BLaER1 treated with 17β-estradiol and CSF1 and Interleukin-3, amounts not matched to agents 10 nM and 100 nM (cell line): ENCODE results near the gene YBX1.
"Not testable (repeated sequence)": the region's sequence is repeated elsewhere in the genome, so short reads cannot be mapped to it uniquely, and the experiment has no call there.

Source experiments
- H3K27ac ChIP-seq, 11 experiments: shearing (Covaris generic); formaldehyde crosslinking; 2 replicates each; pipeline ENCODE4 v1.8.1; 2022
- H3K27me3 ChIP-seq, 11 experiments: shearing (Covaris generic); formaldehyde crosslinking; 2 replicates each; pipeline ENCODE4 v1.8.1; 2022
- H3K36me3 ChIP-seq, 11 experiments: shearing (Covaris generic); formaldehyde crosslinking; 2 replicates each; pipeline ENCODE4 v1.8.1; 2022
- H3K4me1 ChIP-seq, 10 experiments: shearing (Covaris generic); formaldehyde crosslinking; 2 replicates each; pipeline ENCODE4 v1.8.1; 2022
- H3K4me2 ChIP-seq, 11 experiments: shearing (Covaris generic); formaldehyde crosslinking; 2 replicates each; pipeline ENCODE4 v1.8.1; 2022
- H3K4me3 ChIP-seq, 10 experiments: shearing (Covaris generic); formaldehyde crosslinking; 2 replicates each; pipeline ENCODE4 v1.8.1; 2022
- H3K9ac ChIP-seq, 11 experiments: shearing (Covaris generic); formaldehyde crosslinking; 2 replicates each; pipeline ENCODE4 v1.8.1; 2022
- H3K9me3 ChIP-seq, 11 experiments: shearing (Covaris generic); formaldehyde crosslinking; replicated peaks in 1 of 11; 2 replicates each; pipeline ENCODE4 v1.8.1; 2022
- H4K20me1 ChIP-seq, 11 experiments: shearing (Covaris generic); formaldehyde crosslinking; 2 replicates each; pipeline ENCODE4 v1.8.1; 2022
- Cebpa-rat ChIP-seq, 11 experiments: shearing (Covaris generic); IDR thresholded peaks; 2 replicates each; pipeline ENCODE4 v1.8.1; 2022

YBX1 gene

DNA sequence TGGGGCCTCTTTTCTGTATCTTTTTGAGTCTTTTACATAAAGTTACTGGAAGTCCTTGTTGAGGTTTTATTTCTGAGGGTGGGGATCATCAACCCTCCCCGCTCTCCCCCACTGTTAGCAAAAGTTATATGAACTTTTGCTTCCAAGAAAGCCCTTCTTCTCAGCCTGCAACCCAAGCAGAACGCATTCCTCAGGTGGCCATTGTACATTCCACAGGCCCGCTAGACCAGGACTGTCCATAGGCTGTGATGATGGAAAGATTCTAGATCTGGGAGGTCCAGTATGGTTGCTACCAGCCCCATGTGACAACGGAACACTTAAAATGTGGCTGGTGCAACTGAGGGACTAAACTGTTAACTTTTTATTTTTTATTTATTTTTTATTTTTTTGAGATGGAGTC is 11.8 kb upstream of the YBX1 start:
- Histone ChIP-seq H3K4me2 (no peak overlapping the region), H3K27ac (no peak overlapping the region), H3K4me1 (peaks cover 0 to 5% (median 0%) of the 10 kb centered on the region in 10 experiments; a peak in 2 of 20 replicates), H3K36me3 (peaks cover 90 to 100% (median 99%) of the 10 kb centered on the region in 11 experiments), H3K27me3 (no peaks in the 10 kb centered on the region), H3K9me3 (no peaks in the 10 kb centered on the region), H3K9ac (no peak overlapping the region), H3K4me3 (no peak overlapping the region), H4K20me1 (0 out of 22 replicates have a peak, but pooled peaks cover 0 to 23% (median 0%) of the 10 kb centered on the region in 11 experiments)
- no peak for TF ChIP-seq Cebpa-rat (IDR thresholded peaks at IDR 0.05)

DNA sequence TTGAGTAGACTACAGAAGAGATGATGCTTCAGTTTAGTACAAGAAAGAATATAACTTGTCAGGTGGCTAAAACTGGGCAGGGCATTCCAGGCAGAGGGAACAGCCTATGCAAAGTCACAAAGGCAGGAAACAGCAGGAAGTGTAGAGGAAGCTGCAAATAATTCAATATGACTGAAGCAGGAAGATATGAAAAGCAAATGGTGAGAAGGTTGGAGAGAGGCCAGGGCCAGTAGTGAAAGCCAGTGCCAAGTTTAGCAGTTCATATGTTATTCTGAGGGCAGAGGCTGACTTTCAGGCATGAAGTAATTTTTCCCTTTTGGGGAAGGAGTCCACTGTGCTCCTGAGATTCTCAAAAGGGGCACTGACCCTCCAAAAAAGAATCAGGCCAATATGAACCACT is 8.0 kb upstream of the YBX1 start:
- Histone ChIP-seq H3K27ac (no peak overlapping the region), H3K9ac (no peak overlapping the region), H3K4me3 (no peak overlapping the region), H3K27me3 (no peaks in the 10 kb centered on the region), H3K36me3 (peaks cover 62 to 90% (median 81%) of the 10 kb centered on the region in 11 experiments), H4K20me1 (peaks cover 0 to 4% (median 0%) of the 10 kb centered on the region in 11 experiments; a peak in 1 of 22 replicates), H3K4me1 (peaks cover 0 to 9% (median 3%) of the 10 kb centered on the region in 10 experiments; a peak in 8 of 20 replicates), H3K9me3 (no peaks in the 10 kb centered on the region), H3K4me2 (no peak overlapping the region)
- no peak for TF ChIP-seq Cebpa-rat (IDR thresholded peaks at IDR 0.05)

DNA sequence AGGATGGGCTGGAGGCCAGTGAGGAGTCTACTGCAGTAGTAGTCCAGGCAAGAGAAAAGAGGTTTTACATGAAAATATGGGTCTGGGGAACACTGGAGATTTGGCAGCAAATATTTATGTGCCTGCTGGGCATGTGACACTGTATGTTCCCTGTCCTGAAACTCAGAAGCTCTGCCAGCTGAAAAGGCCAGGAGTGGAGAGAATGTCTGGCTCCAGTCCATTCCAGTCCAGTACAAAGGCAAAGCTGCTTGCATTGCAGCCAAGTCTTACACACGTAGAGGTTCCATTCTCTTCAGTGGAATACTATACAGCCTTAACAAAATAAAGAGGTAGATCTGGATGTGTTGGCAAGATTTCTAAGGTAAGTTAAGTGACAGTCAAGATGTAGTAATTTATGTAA is 7.5 kb upstream of the YBX1 start:
- Histone ChIP-seq H4K20me1 (peaks cover 0 to 4% (median 0%) of the 10 kb centered on the region in 11 experiments; a peak in 1 of 22 replicates), H3K4me3 (no peak overlapping the region), H3K36me3 (peaks cover 58 to 85% (median 78%) of the 10 kb centered on the region in 11 experiments), H3K4me2 (no peak overlapping the region), H3K4me1 (peaks cover 2 to 14% (median 8%) of the 10 kb centered on the region in 10 experiments; a peak in 15 of 20 replicates), H3K9me3 (no peaks in the 10 kb centered on the region), H3K27ac (no peak overlapping the region), H3K9ac (no peak overlapping the region), H3K27me3 (no peaks in the 10 kb centered on the region)
- no peak for TF ChIP-seq Cebpa-rat (IDR thresholded peaks at IDR 0.05)

DNA sequence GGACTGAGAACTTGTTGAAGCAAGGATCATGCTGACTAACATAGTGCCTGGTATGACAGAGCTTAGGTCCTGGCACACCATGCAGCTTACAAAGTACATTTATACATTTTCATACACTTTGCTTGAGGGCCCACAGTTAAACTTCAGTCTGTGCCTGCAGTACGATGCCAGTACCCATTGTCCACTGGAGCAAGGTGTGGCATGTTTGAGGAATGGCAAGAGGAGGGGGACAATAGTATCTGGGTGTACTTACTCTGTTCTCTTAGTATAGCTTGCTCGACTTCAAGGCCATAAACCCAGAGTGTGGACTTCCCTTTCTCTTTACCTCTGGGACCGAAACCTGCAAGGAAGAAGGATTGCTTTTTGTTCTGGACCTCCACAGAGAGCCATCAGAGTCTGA is 6.8 kb upstream of the YBX1 start:
- Histone ChIP-seq H3K9me3 (no peaks in the 10 kb centered on the region), H3K36me3 (peaks cover 50 to 77% (median 70%) of the 10 kb centered on the region in 11 experiments), H3K4me3 (no peak overlapping the region), H4K20me1 (no peaks in the 10 kb centered on the region; a peak in 1 of 22 replicates), H3K27ac (no peak overlapping the region), H3K27me3 (no peaks in the 10 kb centered on the region), H3K4me2 (no peak overlapping the region), H3K9ac (no peak overlapping the region), H3K4me1 (peaks cover 10 to 22% (median 16%) of the 10 kb centered on the region in 10 experiments)
- TF ChIP-seq Cebpa-rat (IDR thresholded peaks at IDR 0.05), result no peak

DNA sequence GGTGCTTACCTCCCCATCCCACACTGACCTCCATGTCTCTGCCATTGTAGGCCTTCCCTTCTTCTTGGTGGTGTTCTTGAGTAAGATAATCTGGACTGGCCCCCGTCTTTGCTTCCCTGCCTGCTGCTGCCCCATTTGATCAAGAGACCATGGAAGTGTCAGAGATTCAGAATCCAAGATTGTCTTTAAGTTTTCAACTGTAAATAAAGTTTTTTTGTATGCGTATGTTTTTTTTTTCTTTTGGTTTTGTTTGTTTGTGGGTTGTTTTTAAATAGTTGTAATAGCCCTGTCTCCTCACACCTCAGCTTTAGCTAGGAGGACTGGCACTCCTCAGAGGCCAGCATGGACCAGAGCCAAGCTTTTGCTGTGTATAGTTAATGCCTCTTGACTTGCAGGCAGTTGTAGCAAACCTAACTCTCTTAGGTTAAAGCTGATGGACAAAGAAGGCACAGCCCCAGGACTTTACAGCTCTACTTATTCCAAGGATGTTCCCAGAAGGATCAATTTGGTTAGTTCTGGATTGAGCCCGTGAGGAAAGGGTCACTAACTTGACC is 5.6 kb upstream of the YBX1 start:
- Histone ChIP-seq H3K4me1 (peaks cover 18 to 30% (median 24%) of the 10 kb centered on the region in 10 experiments), H4K20me1 (no peaks in the 10 kb centered on the region; a peak in 1 of 22 replicates), H3K27me3 (no peaks in the 10 kb centered on the region), H3K36me3 (peaks cover 40 to 66% (median 59%) of the 10 kb centered on the region in 11 experiments), H3K4me3 (no peak overlapping the region), H3K9me3 (no peaks in the 10 kb centered on the region), H3K27ac (no peak overlapping the region), H3K4me2 (no peak overlapping the region), H3K9ac (no peak overlapping the region)
- no peak for TF ChIP-seq Cebpa-rat (IDR thresholded peaks at IDR 0.05)

DNA sequence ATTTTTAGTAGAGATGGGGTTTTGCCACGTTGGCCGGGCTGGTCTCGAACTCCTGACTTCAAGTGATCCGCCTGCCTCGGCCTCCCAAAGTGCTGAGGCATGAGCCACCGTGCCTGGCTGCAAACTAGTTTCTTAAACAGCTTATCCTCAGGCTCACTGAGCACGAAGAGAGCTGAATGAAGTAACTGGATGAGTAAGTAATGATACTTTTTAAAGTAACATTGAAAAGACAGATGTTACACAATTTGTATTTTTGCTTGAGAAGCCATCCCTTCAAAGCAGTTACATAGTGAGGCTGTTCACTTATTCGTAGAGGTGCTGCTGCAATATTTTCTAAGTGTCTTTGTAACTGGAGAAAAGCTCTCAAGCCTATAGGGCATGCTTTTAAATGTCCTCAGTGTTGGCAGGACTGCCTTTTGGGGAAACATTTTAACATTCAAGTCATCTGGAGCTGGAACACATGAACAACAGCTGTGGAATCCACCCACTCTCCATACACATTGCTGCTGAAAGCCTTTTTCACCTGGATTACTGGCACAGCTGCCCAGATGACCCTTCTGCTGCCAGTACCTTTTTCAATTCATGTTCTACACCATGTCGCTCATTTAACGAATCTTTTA is 2.7 kb upstream of the YBX1 start:
- peaks cover 33 to 53% (median 45%) of the 10 kb centered on the region in 11 experiments for H3K36me3 ChIP-seq
- peak overlapping the region in 10 of 11 experiments; percentile 88 to 97 (median 93); a peak in 15 of 22 replicates for H3K4me2 ChIP-seq
- no peaks in the 10 kb centered on the region for H3K9me3 ChIP-seq
- no peaks in the 10 kb centered on the region for H3K27me3 ChIP-seq
- no peak overlapping the region for H3K4me3 ChIP-seq
- H3K27ac ChIP-seq, result peak overlapping the region in 1 of 11 experiments; percentile 3; a peak in 1 of 22 replicates
- no peak for TF ChIP-seq Cebpa-rat (IDR thresholded peaks at IDR 0.05)
- H3K9ac ChIP-seq, result no peak overlapping the region; a peak in 2 of 22 replicates
- peaks cover 16 to 18% (median 17%) of the 10 kb centered on the region in 11 experiments for H4K20me1 ChIP-seq
- H3K4me1 ChIP-seq, result peaks cover 27 to 36% (median 31%) of the 10 kb centered on the region in 10 experiments

DNA sequence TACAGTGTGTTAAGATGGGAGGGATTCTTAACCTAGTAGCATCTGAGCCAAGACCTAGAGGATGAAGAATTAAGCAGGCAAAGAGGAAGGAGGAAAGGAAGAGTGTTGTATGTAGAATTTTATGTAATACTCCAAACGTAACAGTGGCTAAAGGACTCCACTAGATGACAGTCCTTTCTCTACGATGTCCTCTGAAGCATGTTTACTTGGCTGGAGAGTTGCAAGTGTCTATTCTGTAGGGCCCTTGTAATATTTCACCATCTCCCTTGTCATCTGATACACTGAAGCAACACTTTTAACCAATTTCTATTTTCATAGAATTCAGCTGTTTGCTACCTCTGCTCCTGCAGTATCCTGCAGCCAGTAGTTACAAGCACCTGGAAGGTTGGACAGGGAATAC is 2.2 kb upstream of the YBX1 start:
- H3K27ac ChIP-seq, result no peak overlapping the region; a peak in 1 of 22 replicates
- H3K4me3 ChIP-seq, result peak overlapping the region in 1 of 10 experiments; percentile 95; a peak in 3 of 20 replicates

DNA sequence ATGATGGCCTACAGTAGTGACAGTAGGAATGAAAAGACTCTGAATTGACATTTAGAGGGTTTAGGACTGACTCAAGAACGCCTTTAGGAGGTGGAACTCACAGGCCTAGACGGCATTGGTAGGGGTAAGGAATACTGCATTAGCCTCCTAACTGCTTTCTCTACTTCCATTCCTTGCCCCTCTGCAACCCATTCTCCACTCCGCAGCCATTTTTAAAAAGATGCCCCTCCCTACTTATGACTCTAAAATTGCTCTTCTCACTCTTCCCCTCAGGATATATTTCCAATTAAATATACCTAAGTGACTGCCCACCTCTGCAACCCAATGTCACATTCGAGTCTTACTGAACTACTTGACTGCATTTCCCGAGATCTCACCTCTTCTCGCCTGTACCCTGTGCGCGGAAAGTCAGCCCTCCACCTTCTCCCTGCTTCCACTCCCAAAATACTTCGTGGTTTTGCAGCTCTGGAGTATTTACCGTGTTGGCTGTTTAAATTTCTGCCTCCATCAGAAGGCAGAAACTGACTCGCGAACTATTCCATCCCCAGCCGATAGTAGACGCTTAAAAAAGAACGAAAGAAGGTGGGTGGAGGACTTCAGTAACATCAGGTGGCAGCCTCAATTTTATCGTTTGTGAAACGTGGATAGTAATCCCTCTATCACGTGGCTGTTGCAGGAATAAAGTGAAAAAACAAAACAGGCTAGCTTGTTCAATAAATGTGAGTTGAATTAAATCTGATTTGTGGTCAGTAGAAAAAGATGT is 1.1 kb upstream of the YBX1 start:
- Histone ChIP-seq H3K36me3 (peaks cover 30 to 53% (median 45%) of the 10 kb centered on the region in 11 experiments), H4K20me1 (peaks cover 32 to 35% (median 33%) of the 10 kb centered on the region in 11 experiments), H3K27me3 (no peaks in the 10 kb centered on the region), H3K9ac (peak overlapping the region; percentile 89 to 97 (median 93)), H3K4me3 (peak overlapping the region; percentile 79 to 98 (median 94)), H3K9me3 (no peaks in the 10 kb centered on the region), H3K27ac (peak overlapping the region; percentile 85 to 98 (median 93)), H3K4me2 (peak overlapping the region; percentile 88 to 97 (median 92)), H3K4me1 (peaks cover 42 to 48% (median 46%) of the 10 kb centered on the region in 10 experiments)
- TF ChIP-seq Cebpa-rat (IDR thresholded peaks at IDR 0.05), result no peak

More for the DNA sequence above, 2.2 kb upstream of the YBX1 start:
- no peaks in the 10 kb centered on the region for H3K27me3 ChIP-seq
- peak overlapping the region; percentile 88 to 97 (median 92) for H3K4me2 ChIP-seq
- H3K4me1 ChIP-seq, result peaks cover 33 to 41% (median 36%) of the 10 kb centered on the region in 10 experiments
- H3K9me3 ChIP-seq, result no peaks in the 10 kb centered on the region
- peaks cover 32 to 53% (median 45%) of the 10 kb centered on the region in 11 experiments for H3K36me3 ChIP-seq
- H3K9ac ChIP-seq, result peak overlapping the region in 1 of 11 experiments; percentile 93; a peak in 1 of 22 replicates
- no peak for TF ChIP-seq Cebpa-rat (IDR thresholded peaks at IDR 0.05)
- H4K20me1 ChIP-seq, result peaks cover 22 to 24% (median 23%) of the 10 kb centered on the region in 11 experiments

DNA sequence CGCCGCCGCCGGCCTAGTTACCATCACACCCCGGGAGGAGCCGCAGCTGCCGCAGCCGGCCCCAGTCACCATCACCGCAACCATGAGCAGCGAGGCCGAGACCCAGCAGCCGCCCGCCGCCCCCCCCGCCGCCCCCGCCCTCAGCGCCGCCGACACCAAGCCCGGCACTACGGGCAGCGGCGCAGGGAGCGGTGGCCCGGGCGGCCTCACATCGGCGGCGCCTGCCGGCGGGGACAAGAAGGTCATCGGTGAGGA is 193 bp downstream of the YBX1 start:
- peak overlapping the region; percentile 79 to 98 (median 94) for H3K4me3 ChIP-seq
- H3K4me2 ChIP-seq, result peak overlapping the region in 1 of 11 experiments; percentile 92; a peak in 1 of 22 replicates
- H3K27ac ChIP-seq, result peak overlapping the region; percentile 78 to 98 (median 93)
- H3K36me3 ChIP-seq, result peaks cover 40 to 53% (median 45%) of the 10 kb centered on the region in 11 experiments
- peaks cover 45 to 48% (median 46%) of the 10 kb centered on the region in 11 experiments for H4K20me1 ChIP-seq
- peaks cover 55 to 61% (median 59%) of the 10 kb centered on the region in 10 experiments for H3K4me1 ChIP-seq
- not testable (repeated sequence) for H3K9me3 ChIP-seq, H3K27me3 ChIP-seq
- H3K9ac ChIP-seq, result peak overlapping the region; percentile 89 to 97 (median 93)
